ENCODE data around the gene INSYN2A. TPM values are rescaled to one million over a fixed set of nuclear protein-coding genes. Genes with fewer than 3 reads are reported as not detected.

INSYN2A gene
- total and polyA plus RNA-seq, 8 donors: 0.18 to 4.4 (median 1.2) TPM; not detected in 3

GRCh38 chr10:127216274-127216673 is 19.9 kb upstream of the INSYN2A start:
- H3K4me1 ChIP-seq: no peaks in the 10 kb centered on the region
- no peaks in the 10 kb centered on the region for H3K27me3 ChIP-seq
- no peaks in the 10 kb centered on the region for H3K9me3 ChIP-seq
- H3K27ac ChIP-seq: no peak overlapping the region
- no peak overlapping the region for H3K4me3 ChIP-seq
- 87 to 91% (median 89%) methylated on average over 5 of the region's 5 CpGs for WGBS, 5 donors
- intact Hi-C loops (cut with DNase I; ENCODE audit: low total_unique reads): no loop called here
- TF ChIP-seq POLR2A (IDR thresholded peaks at IDR 0.05) (no peak), POLR2AphosphoS5 (IDR thresholded peaks at IDR 0.05) (no peak), EP300 (IDR thresholded peaks at IDR 0.05) (no peak)
- TF ChIP-seq, protein P1, sequence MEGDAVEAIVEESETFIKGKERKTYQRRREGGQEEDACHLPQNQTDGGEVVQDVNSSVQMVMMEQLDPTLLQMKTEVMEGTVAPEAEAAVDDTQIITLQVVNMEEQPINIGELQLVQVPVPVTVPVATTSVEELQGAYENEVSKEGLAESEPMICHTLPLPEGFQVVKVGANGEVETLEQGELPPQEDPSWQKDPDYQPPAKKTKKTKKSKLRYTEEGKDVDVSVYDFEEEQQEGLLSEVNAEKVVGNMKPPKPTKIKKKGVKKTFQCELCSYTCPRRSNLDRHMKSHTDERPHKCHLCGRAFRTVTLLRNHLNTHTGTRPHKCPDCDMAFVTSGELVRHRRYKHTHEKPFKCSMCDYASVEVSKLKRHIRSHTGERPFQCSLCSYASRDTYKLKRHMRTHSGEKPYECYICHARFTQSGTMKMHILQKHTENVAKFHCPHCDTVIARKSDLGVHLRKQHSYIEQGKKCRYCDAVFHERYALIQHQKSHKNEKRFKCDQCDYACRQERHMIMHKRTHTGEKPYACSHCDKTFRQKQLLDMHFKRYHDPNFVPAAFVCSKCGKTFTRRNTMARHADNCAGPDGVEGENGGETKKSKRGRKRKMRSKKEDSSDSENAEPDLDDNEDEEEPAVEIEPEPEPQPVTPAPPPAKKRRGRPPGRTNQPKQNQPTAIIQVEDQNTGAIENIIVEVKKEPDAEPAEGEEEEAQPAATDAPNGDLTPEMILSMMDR (IDR thresholded peaks at IDR 0.05): no peak
- H3K36me3 ChIP-seq: peaks cover 0 to 5% (median 2%) of the 10 kb centered on the region in 4 donors
- DNase-seq: no peak

- intact Hi-C loops (cut with DNase I; ENCODE audit: low total_unique reads): no loop called here
- 67 to 75% (median 73%) methylated on average over 4 of the region's 4 CpGs for WGBS, 5 donors
- Histone ChIP-seq H3K27ac (no peak overlapping the region), H3K36me3 (peaks cover 0 to 5% (median 2%) of the 10 kb centered on the region in 4 donors), H3K9me3 (no peaks in the 10 kb centered on the region), H3K4me1 (no peaks in the 10 kb centered on the region), H3K27me3 (no peaks in the 10 kb centered on the region), H3K4me3 (no peak overlapping the region)
- no peak for DNase-seq
- TF ChIP-seq POLR2A (IDR thresholded peaks at IDR 0.05): no peak
- no peak for TF ChIP-seq EP300 (IDR thresholded peaks at IDR 0.05)
Measured at GRCh38 chr10:127215866-127216265, 19.5 kb upstream of the INSYN2A start.

GRCh38 chr10:127210936-127211466 is 14.6 kb upstream of the INSYN2A start:
- no peak for TF ChIP-seq POLR2A (IDR thresholded peaks at IDR 0.05)
- Histone ChIP-seq H3K4me1 (no peaks in the 10 kb centered on the region), H3K9me3 (no peaks in the 10 kb centered on the region), H3K4me3 (no peak overlapping the region), H3K36me3 (peaks cover 0 to 5% (median 2%) of the 10 kb centered on the region in 4 donors), H3K27ac (no peak overlapping the region), H3K27me3 (no peaks in the 10 kb centered on the region)
- intact Hi-C loops (cut with DNase I; ENCODE audit: low total_unique reads): no loop called here
- WGBS, 5 donors: 76 to 93% (median 86%) methylated on average over 7 of the region's 7 CpGs
- DNase-seq: peak in 1 of 2 donors; percentile 4

DNA sequence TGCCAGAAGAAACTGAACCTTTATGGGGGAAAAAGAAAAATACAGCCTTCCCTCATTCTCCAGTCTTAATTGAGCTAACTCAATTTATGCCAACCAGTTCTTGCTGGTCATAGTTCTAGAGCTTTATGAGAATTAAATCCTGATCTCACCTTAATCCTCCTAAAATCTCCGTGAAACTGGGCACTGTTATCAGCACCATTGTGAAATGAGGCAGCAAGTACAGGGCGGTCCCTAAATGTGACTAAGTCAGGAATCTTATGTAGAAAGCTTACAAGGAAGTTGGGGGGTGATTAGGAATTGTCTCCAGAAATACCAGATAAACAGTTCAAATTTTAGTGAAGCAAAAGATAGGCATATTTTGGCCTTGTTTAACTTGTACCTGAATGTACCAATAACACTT is 10.7 kb upstream of the INSYN2A start:
- H3K36me3 ChIP-seq: peaks cover 0 to 6% (median 2%) of the 10 kb centered on the region in 4 donors
- intact Hi-C loops (cut with DNase I; ENCODE audit: low total_unique reads): no loop called here
- H3K4me1 ChIP-seq: no peaks in the 10 kb centered on the region
- no peak overlapping the region for H3K27ac ChIP-seq
- DNase-seq: peak in 1 of 2 donors; percentile 11
- no peaks in the 10 kb centered on the region for H3K9me3 ChIP-seq
- no peaks in the 10 kb centered on the region for H3K27me3 ChIP-seq
- WGBS, 5 donors: 65 to 91% (median 68%) methylated on average over 2 of the region's 2 CpGs
- H3K4me3 ChIP-seq: no peak overlapping the region
- TF ChIP-seq POLR2A (IDR thresholded peaks at IDR 0.05) (no peak), EP300 (IDR thresholded peaks at IDR 0.05) (no peak), POLR2AphosphoS5 (IDR thresholded peaks at IDR 0.05) (no peak)
- TF ChIP-seq, protein P1 (IDR thresholded peaks at IDR 0.05): no peak

DNA sequence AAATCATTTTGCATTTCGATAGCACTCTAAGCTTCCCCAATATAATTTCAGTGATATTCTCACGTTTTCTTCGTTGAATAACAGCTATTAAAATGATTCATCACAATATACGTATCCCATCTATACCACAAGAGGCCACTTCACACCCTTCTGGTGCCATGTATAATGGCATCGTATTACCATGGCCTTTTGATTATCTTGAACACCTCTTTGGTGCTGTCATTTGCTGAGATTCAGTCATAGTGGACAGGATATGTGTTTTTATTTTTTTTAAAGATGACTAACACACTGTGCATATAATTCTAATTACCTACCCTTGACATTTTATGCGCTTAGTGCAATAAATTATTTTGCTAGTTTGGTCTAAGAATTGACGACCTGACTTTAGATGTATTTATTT is 6.7 kb upstream of the INSYN2A start:
- H3K4me3 ChIP-seq: no peak overlapping the region
- H3K36me3 ChIP-seq: peaks cover 0 to 11% (median 4%) of the 10 kb centered on the region in 4 donors
- intact Hi-C loops (cut with DNase I; ENCODE audit: low total_unique reads): no loop called here
- no peaks in the 10 kb centered on the region for H3K4me1 ChIP-seq
- 87 to 95% (median 93%) methylated on average over 7 of the region's 7 CpGs for WGBS, 5 donors
- no peak for TF ChIP-seq POLR2A (IDR thresholded peaks at IDR 0.05)
- TF ChIP-seq, protein P1 (IDR thresholded peaks at IDR 0.05): no peak
- TF ChIP-seq POLR2AphosphoS5 (IDR thresholded peaks at IDR 0.05): no peak
- no peak for TF ChIP-seq EP300 (IDR thresholded peaks at IDR 0.05)
- H3K27ac ChIP-seq: no peak overlapping the region
- DNase-seq: no peak
- no peaks in the 10 kb centered on the region for H3K9me3 ChIP-seq
- no peaks in the 10 kb centered on the region for H3K27me3 ChIP-seq

All from stomach (tissue), 9 donors.